GM23338 (cell line): Measurements from ENCODE around the gene ASTN1. TPM values are rescaled to one million over a fixed set of nuclear protein-coding genes. Genes with fewer than 3 reads are reported as not detected.

Source experiments
- ATAC-seq: fragments of 200-7000 bp; cut with Tn5 transposase; 3 replicates; pipeline ENCODE4 v1.9.1; 2020
- DNase-seq: peaks from one replicate; pipeline ENCODE4 v3.0.0-alpha.2; 2015; ENCODE audit warnings: low spot score
- H2AFZ ChIP-seq: fragments of 200-600 bp; sonication (generic); 2 replicates; pipeline ENCODE4 v1.8.0; 2016; ENCODE audit warnings: antibody characterized with exemption, mild to moderate bottlenecking, moderate library complexity
- H3F3A ChIP-seq: fragments of 200-600 bp; sonication (generic); replicated peaks from 2 replicates; pipeline ENCODE4 v1.8.0; 2017; ENCODE audit warnings: antibody characterized with exemption, mixed run types, low read depth
- H3K27ac ChIP-seq: fragments of 200-600 bp; sonication (generic); 2 replicates; pipeline ENCODE4 v1.6.1; 2016; ENCODE audit warnings: low read depth
- H3K27me3 ChIP-seq: fragments of 200-600 bp; sonication (generic); 2 replicates; pipeline ENCODE4 v1.8.0; 2016; ENCODE audit warnings: mild to moderate bottlenecking, mixed run types, moderate library complexity; ENCODE audit not compliant: insufficient read depth
- H3K36me3 ChIP-seq: fragments of 200-600 bp; sonication (generic); 2 replicates; pipeline ENCODE4 v1.8.0; 2016; ENCODE audit warnings: mild to moderate bottlenecking; ENCODE audit not compliant: insufficient read depth
- H3K4me1 ChIP-seq: fragments of 200-600 bp; sonication (generic); 2 replicates; pipeline ENCODE4 v1.8.0; 2016; ENCODE audit warnings: mild to moderate bottlenecking, moderate library complexity; ENCODE audit not compliant: insufficient read depth
- H3K4me2 ChIP-seq: fragments of 200-600 bp; sonication (generic); 2 replicates; pipeline ENCODE4 v1.7.1; 2017; ENCODE audit warnings: mixed run types
- H3K4me3 ChIP-seq: fragments of 200-600 bp; sonication (generic); 2 replicates; pipeline ENCODE4 v1.6.1; 2016; ENCODE audit warnings: mixed run types
- H3K79me2 ChIP-seq: fragments of 200-600 bp; sonication (generic); replicated peaks from 2 replicates; pipeline ENCODE4 v1.8.0; 2017; ENCODE audit warnings: mild to moderate bottlenecking; ENCODE audit not compliant: insufficient read depth
- H3K9me2 ChIP-seq: fragments of 200-600 bp; sonication (generic); 2 replicates; pipeline ENCODE4 v1.8.0; 2017; ENCODE audit not compliant: insufficient read depth
- H4K20me1 ChIP-seq: fragments of 200-600 bp; sonication (generic); replicated peaks from 2 replicates; pipeline ENCODE4 v1.8.0; 2017; ENCODE audit warnings: mild to moderate bottlenecking; ENCODE audit not compliant: insufficient read depth
- H3K27ac Mint-ChIP-seq: 2 replicates; pipeline ENCODE4 v1.8.0; 2020; ENCODE audit warnings: inconsistent platforms, mild to moderate bottlenecking, moderate library complexity, mixed read lengths
- H3K27me3 Mint-ChIP-seq: 3 replicates; pipeline ENCODE4 v1.8.0; 2022; ENCODE audit warnings: low read depth, mild to moderate bottlenecking, moderate library complexity, mixed read lengths, inconsistent platforms; ENCODE audit not compliant: insufficient read depth, poor library complexity
- H3K36me3 Mint-ChIP-seq: 3 replicates; pipeline ENCODE4 v1.8.0; 2021; ENCODE audit warnings: low read depth, mild to moderate bottlenecking, inconsistent platforms, moderate library complexity, mixed read lengths
- H3K4me1 Mint-ChIP-seq: 3 replicates; pipeline ENCODE4 v1.8.0; 2020; ENCODE audit warnings: mild to moderate bottlenecking, inconsistent platforms, mixed read lengths
- H3K4me3 Mint-ChIP-seq: 3 replicates; pipeline ENCODE4 v1.8.0; 2021; ENCODE audit warnings: moderate library complexity, mild to moderate bottlenecking, inconsistent platforms, mixed read lengths
- H3K9me3 Mint-ChIP-seq: 3 replicates; pipeline ENCODE4 v1.8.0; 2020; ENCODE audit warnings: moderate library complexity, mild to moderate bottlenecking, inconsistent platforms, mixed read lengths
- CREB1 ChIP-seq: fragments of 250-450 bp; sonication (Bioruptor Pico); IDR thresholded peaks from 2 replicates; pipeline ENCODE4 v1.5.0; 2020; ENCODE audit warnings: low read depth, mild to moderate bottlenecking, moderate library complexity
- CTCF ChIP-seq, 2 experiments: fragments of 200-600 bp in 1 of 2; sonication (generic) in 1 of 2; conservative IDR thresholded peaks; 2 replicates each; pipeline versions ENCODE4 v1.5.1 to v1.6.1; 2016 to 2017; ENCODE audit warnings: antibody characterized with exemption in 2 of 2, low read depth in 2 of 2, mild to moderate bottlenecking in 2 of 2, moderate library complexity in 1 of 2
- EZH2 ChIP-seq: fragments of 200-600 bp; sonication (generic); IDR thresholded peaks from one replicate; pipeline ENCODE4 v1.8.0; 2017; ENCODE audit warnings: antibody characterized with exemption, mild to moderate bottlenecking, low read depth; ENCODE audit not compliant: unreplicated experiment
- EZH2phosphoT487 ChIP-seq: fragments of 200-600 bp; sonication (generic); IDR thresholded peaks from one replicate; pipeline ENCODE4 v1.8.1; 2018; ENCODE audit warnings: antibody characterized with exemption; ENCODE audit not compliant: unreplicated experiment
- JUNB ChIP-seq: IDR thresholded peaks from one replicate; pipeline ENCODE4 v1.6.1; 2016; ENCODE audit warnings: antibody characterized with exemption; ENCODE audit not compliant: unreplicated experiment
- NANOG ChIP-seq: IDR thresholded peaks from 2 replicates; pipeline ENCODE4 v1.6.1; 2016; ENCODE audit warnings: antibody characterized with exemption, borderline replicate concordance
- POLR2AphosphoS5 ChIP-seq: IDR thresholded peaks from 2 replicates; pipeline ENCODE4 v1.6.1; 2016; ENCODE audit warnings: antibody characterized with exemption, low read depth
- STAT1 ChIP-seq: IDR thresholded peaks from one replicate; pipeline ENCODE4 v1.6.1; 2016; ENCODE audit warnings: antibody characterized with exemption; ENCODE audit not compliant: unreplicated experiment
- ZNF114 ChIP-seq: fragments of 250-450 bp; sonication (Bioruptor Pico); IDR thresholded peaks from 2 replicates; pipeline ENCODE4 v1.5.0; 2020; ENCODE audit warnings: mild to moderate bottlenecking, moderate library complexity
- ZNF331 ChIP-seq: fragments of 250-450 bp; sonication (Bioruptor Pico); IDR thresholded peaks from 2 replicates; pipeline ENCODE4 v1.5.0; 2020; ENCODE audit warnings: low read depth, mild to moderate bottlenecking, moderate library complexity
- ZNF462 ChIP-seq: fragments of 250-450 bp; sonication (Bioruptor Pico); IDR thresholded peaks from 2 replicates; pipeline ENCODE4 v1.5.0; 2020; ENCODE audit warnings: mild to moderate bottlenecking, moderate library complexity
- polyA plus RNA-seq: library from polyadenylated mRNA; unstranded; fragments of >200 nt; fragmentation: Nextera tagmentation; extraction: Ambion mirVana; gene quantifications from 2 replicates; pipeline ENCODE4 v1.2.1, GENCODE V29; 2016
- total RNA-seq: library from RNA; depleted of rRNA; stranded (reverse); fragments of >200 nt; shearing (Covaris generic); gene quantifications from 2 replicates; pipeline ENCODE4 v1.2.3, GENCODE V29; 2014
- TF ChIP-seq, protein P1 (sequence below): IDR thresholded peaks from one replicate; pipeline ENCODE4 v1.6.1; 2018; ENCODE audit warnings: antibody characterized with exemption; ENCODE audit not compliant: unreplicated experiment
- TF ChIP-seq, protein P2 (sequence below): IDR thresholded peaks from 2 replicates; pipeline ENCODE4 v1.6.1; 2016; ENCODE audit warnings: antibody characterized with exemption

The ASTN1 gene
- total and polyA plus RNA-seq, 2 experiments from 2014 or later: 2.0 to 5.2 TPM

DNA sequence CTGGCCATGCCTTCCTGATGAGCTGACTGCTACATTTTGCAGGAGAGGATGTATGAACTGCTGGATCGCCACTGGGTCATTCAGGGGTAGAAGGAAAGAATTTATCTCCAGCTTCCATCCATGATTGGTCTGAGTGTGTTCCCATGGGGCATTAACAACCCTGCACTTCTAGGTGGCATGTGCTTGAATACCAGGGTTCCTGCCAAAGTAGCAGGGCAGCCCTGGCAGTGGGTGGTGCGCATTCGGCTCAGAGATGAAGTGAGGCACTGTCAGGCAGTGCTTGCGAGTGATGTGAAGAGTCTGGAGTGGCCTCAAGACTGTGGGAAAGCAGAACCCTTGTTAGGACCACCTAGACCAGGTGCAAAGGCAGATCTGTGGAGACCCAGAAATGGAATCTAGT lies 294.9 kb downstream of the ASTN1 start:
- H3K27ac ChIP-seq: no peak overlapping the region
- no peaks in the 10 kb centered on the region for H4K20me1 ChIP-seq
- DNase-seq (no peak), ATAC-seq (no peak)
- H3K9me2 ChIP-seq: peaks cover 3% of the 10 kb centered on the region; the same call in 1 of the 2 replicates
- H3K36me3 Mint-ChIP-seq: no peaks in the 10 kb centered on the region
- TF ChIP-seq STAT1 (no peak), ZNF114 (CRISPR knock-in tag) (no peak), ZNF331 (CRISPR knock-in tag) (no peak), ZNF462 (no peak), EZH2phosphoT487 (no peak), EZH2 (no peak), CREB1 (CRISPR knock-in tag) (no peak), CTCF (conservative IDR thresholded peaks at IDR 0.05; ENCODE audit: low read depth in 2 of 2) (no peak), JUNB (no peak), POLR2AphosphoS5 (no peak), NANOG (no peak)
- TF ChIP-seq, protein P1, sequence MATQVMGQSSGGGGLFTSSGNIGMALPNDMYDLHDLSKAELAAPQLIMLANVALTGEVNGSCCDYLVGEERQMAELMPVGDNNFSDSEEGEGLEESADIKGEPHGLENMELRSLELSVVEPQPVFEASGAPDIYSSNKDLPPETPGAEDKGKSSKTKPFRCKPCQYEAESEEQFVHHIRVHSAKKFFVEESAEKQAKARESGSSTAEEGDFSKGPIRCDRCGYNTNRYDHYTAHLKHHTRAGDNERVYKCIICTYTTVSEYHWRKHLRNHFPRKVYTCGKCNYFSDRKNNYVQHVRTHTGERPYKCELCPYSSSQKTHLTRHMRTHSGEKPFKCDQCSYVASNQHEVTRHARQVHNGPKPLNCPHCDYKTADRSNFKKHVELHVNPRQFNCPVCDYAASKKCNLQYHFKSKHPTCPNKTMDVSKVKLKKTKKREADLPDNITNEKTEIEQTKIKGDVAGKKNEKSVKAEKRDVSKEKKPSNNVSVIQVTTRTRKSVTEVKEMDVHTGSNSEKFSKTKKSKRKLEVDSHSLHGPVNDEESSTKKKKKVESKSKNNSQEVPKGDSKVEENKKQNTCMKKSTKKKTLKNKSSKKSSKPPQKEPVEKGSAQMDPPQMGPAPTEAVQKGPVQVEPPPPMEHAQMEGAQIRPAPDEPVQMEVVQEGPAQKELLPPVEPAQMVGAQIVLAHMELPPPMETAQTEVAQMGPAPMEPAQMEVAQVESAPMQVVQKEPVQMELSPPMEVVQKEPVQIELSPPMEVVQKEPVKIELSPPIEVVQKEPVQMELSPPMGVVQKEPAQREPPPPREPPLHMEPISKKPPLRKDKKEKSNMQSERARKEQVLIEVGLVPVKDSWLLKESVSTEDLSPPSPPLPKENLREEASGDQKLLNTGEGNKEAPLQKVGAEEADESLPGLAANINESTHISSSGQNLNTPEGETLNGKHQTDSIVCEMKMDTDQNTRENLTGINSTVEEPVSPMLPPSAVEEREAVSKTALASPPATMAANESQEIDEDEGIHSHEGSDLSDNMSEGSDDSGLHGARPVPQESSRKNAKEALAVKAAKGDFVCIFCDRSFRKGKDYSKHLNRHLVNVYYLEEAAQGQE: no peak
- TF ChIP-seq, protein P2, sequence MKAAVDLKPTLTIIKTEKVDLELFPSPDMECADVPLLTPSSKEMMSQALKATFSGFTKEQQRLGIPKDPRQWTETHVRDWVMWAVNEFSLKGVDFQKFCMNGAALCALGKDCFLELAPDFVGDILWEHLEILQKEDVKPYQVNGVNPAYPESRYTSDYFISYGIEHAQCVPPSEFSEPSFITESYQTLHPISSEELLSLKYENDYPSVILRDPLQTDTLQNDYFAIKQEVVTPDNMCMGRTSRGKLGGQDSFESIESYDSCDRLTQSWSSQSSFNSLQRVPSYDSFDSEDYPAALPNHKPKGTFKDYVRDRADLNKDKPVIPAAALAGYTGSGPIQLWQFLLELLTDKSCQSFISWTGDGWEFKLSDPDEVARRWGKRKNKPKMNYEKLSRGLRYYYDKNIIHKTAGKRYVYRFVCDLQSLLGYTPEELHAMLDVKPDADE: no peak
- H3F3A ChIP-seq: no peaks in the 10 kb centered on the region
- H3K27me3 Mint-ChIP-seq: no peaks in the 10 kb centered on the region
- no peaks in the 10 kb centered on the region for H3K9me3 Mint-ChIP-seq
- no peaks in the 10 kb centered on the region for H3K36me3 ChIP-seq
- H3K4me3 ChIP-seq: no peak overlapping the region
- H2AFZ ChIP-seq: no peak overlapping the region
- peaks cover 8% of the 10 kb centered on the region; the same call in 1 of the 3 replicates for H3K4me1 Mint-ChIP-seq
- no peak overlapping the region for H3K4me3 Mint-ChIP-seq
- no peak overlapping the region for H3K27ac Mint-ChIP-seq
- H3K4me2 ChIP-seq: no peak overlapping the region
- H3K27me3 ChIP-seq: no peaks in the 10 kb centered on the region
- no peaks in the 10 kb centered on the region for H3K79me2 ChIP-seq
- no peaks in the 10 kb centered on the region for H3K4me1 ChIP-seq
